ENCODE results near the gene MFN2.

Gene MFN2

DNA sequence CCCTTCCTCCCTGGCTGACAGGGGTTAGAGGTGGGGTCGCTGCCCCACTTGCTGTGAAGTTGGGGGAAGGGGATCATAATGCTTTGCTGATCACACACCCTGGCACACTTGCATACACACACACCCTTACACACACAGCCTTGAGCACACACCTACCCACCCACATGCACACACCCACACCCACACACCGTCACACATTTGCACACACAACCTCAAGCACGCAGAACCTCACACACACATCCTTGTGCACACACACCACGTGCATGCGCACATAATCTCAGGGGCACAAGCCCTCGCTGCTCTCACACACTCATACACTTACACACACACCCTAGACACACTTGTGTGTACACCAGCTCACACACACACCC lies 66.5 kb downstream of the MFN2 start:
- in situ Hi-C loops (cut with MboI; ENCODE audit: low sequenced_read_pairs) = no loop called here

- in situ Hi-C loops (cut with MboI; ENCODE audit: low sequenced_read_pairs) = no loop called here
Observed at GRCh38 chr1:12047120-12047876, 67.1 kb downstream of the MFN2 start.

- in situ Hi-C loops (cut with MboI; ENCODE audit: low sequenced_read_pairs) = no loop called here
Observed at GRCh38 chr1:12048372-12048771, 68.1 kb downstream of the MFN2 start.

- in situ Hi-C loops (cut with MboI; ENCODE audit: low sequenced_read_pairs) = no loop called here
Observed at GRCh38 chr1:12049616-12050015, 69.4 kb downstream of the MFN2 start.

DNA sequence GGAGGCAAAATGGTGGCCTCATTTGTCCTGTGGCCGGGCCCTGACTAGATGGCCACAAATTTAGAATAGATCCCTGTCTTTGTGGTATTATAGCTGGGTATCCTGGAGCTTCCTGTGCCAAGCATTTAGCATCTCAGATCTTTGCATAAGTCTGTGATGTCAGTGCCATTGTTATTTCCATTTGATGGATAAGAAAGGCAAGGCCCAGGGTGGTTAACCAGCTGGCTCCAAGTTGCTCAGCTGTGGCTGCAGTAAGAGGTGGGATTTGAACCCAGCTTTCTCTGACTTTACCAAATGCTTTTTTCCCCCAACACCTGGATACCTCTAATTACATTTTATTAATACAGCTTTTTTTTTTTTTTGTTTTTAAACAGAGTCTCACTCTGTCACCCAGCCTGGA lies 71.1 kb downstream of the MFN2 start:
- in situ Hi-C loops (cut with MboI; ENCODE audit: low sequenced_read_pairs) = no loop called here

- in situ Hi-C loops (cut with MboI; ENCODE audit: low sequenced_read_pairs) = no loop called here
Observed at GRCh38 chr1:12052008-12052573, 71.8 kb downstream of the MFN2 start.

DNA sequence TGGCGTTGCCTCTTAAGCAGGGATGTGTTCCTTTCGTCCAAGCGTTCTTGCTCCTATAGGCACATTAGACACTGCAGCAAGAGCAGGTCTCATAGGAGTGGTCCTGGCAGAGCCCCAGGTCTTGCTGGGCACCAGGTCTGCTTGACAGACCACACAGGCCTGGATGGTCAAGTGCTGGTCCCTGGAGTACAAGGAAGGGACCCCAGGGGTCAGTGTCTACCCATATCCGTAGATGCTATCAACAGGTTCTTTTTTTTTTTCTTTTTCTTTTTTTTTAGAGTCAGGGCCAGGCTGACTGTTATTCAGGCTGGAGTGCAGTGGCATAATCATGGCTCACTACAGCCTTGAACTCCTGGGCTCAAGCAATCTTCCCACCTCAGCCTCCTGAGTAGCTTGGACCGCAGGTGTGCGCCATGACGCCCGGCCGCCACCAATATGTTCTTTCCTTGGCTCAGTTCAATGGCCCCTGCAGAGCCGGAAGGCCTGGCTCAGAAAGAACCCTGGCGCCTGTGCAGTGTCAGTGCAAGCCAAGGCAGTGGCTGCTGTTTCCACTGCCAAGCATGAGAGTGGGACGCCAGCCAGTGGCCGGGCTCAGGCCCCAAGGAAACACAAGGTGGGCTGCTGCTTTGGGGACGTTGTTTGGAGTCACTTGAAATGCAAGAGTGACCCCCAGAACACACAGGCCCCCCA lies 72.9 kb downstream of the MFN2 start:
- in situ Hi-C loops (cut with MboI; ENCODE audit: low sequenced_read_pairs) = no loop called here

GRCh38 chr1:12053752-12054548 lies 73.7 kb downstream of the MFN2 start:
- in situ Hi-C loops (cut with MboI; ENCODE audit: low sequenced_read_pairs) = no loop called here

GRCh38 chr1:12055259-12055658 lies 75.0 kb downstream of the MFN2 start:
- in situ Hi-C loops (cut with MboI; ENCODE audit: low sequenced_read_pairs) = no loop called here

DNA sequence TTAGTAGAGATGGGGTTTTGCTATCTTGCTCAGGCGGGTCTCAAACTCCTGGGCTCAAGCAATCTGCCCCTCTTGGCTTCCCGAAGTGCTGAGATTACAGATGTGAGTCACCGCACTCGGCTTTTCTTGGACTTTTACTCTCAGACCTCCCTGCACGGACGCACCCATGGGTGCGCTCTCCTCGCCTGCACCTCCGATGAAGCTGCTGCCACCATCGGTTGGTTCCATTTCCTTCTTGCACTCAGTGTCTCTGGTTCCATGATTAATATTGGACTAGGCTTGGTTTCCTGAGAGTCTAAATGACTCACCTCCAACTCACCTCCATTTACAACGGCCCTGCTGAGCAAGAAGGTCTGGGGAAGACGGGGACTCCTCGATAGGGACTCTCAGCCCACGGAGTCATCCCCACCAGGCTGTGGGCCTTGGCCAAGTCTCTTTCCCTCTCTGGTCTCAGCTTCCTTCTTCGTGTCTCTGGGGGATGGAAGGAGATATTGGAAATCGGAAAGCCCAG lies 76.1 kb downstream of the MFN2 start:
- in situ Hi-C loops (cut with MboI; ENCODE audit: low sequenced_read_pairs) = no loop called here

GRCh38 chr1:12057382-12057781 lies 77.1 kb downstream of the MFN2 start:
- in situ Hi-C loops (cut with MboI; ENCODE audit: low sequenced_read_pairs) = no loop called here

DNA sequence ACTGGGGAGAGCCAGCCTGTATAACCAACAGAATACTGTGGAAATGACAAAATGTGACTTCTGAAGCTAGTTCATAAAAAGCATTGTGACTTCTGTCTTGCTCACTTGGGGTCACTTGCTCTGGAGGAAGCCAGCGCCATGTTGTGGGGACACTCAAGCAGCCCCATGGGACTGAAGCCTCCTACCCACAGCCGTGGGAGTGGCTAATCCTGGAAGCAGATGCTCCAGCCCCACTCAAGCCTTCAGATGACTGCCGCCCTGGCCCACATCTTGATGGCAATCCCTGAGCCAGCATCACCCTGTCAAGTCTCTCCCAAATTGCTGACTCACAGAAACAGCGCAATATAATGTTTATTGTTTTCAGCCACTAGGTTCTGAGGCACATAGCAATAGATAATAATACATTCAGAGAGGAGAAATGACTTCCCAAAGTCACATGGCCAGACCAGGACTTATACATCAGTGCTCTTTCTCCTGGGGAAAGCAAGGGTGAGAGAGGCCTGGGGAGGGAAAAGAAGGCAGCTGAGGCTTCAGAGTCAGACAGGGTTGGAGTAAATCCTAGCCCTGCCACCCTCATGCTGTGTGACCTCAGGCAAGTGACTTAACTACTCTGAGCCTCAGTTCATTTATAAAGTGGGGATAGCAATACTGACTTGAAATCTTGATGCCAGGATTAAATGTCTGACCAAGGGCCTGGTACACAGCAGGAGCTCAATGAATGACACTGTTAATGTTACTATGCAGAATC lies 77.9 kb downstream of the MFN2 start:
- in situ Hi-C loops (cut with MboI; ENCODE audit: low sequenced_read_pairs) = no loop called here

GRCh38 chr1:12059226-12059625 lies 79.0 kb downstream of the MFN2 start:
- in situ Hi-C loops (cut with MboI; ENCODE audit: low sequenced_read_pairs) = no loop called here

GRCh38 chr1:12059722-12060464 lies 79.6 kb downstream of the MFN2 start:
- in situ Hi-C loops (cut with MboI; ENCODE audit: low sequenced_read_pairs) = no loop called here

GRCh38 chr1:12060500-12060899 lies 80.3 kb downstream of the MFN2 start:
- in situ Hi-C loops (cut with MboI; ENCODE audit: low sequenced_read_pairs) = no loop called here

Measured in HL-60/S4 (cell line).